Measurements from ENCODE around the gene EFEMP1.

The EFEMP1 gene

DNA sequence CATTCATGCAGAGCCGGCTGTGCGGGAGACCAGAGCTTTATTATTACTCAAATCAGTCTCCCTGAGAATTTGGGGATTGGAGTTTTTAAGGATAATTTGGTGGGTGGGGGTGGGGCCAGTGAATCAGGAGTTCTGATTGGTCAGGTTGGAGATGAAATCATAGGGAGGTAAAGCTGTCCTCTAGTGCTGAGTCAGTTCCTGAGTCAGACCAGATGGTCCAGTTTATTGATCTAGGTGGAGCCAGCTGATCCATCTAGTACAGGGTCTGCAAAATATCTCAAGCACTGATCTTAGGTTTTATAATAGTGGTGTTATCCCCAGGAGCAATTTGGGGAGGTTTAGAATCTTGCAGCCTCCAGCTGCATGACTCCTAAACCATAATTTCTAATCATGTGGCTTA, 96.2 kb downstream of the EFEMP1 start:
- DNase-seq (ENCODE audit: low read depth): peak; percentile 40

DNA sequence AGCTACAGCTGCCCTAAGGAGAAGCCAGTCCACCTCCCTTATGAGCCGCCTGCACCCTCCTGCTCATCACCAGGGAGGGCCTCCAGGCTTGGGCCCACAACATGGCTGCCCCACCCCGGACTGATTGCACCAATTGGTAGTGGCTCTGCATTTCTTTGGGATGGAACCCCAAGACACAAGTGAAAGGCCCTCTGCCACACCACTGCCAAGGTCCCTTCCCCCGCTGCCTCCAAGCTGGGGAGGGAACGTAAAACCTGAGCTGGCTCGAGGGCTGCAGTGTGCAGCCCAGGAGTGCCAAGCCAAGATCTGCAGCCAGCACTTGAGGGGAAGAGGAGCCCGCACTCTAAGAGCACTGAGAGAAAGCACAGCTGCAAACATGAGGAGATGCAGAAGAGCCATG, 97.3 kb downstream of the EFEMP1 start:
- no peak for DNase-seq (ENCODE audit: low read depth)

DNA sequence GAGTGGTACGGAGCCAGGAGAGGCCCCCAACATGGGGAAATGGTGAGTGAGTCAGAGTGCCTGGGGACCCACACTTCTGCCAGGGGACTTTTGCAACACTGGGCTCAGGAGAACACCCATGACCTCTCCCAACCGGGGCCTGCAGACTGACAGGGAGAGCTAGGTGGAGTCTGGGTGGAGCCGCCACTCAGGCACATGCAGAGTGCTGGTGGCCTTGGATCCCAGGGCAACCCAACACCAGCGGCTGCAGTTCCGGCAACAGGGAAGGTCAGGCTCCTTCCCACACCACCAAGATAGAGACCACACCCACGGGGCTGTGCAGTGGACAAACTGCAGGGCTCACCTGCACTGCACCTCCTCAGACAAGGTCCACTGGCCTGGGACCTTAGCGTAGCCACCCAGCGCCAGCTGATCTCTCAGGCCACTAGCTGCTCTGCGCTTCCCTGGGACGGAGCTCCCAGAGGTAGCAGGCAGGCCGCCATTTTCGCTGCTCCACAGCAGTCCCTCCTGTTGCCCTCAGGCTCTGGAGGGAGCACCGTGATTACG, 99.0 kb downstream of the EFEMP1 start:
- no peak for DNase-seq (ENCODE audit: low read depth)
